Skeletal muscle tissue (tissue), 4 donors: ENCODE data around the gene DSCAM. TPM values are rescaled to one million over a fixed set of nuclear protein-coding genes. Genes with fewer than 3 reads are reported as not detected.

ENCODE experiments used
- H3K27ac ChIP-seq: one replicate; pipeline ENCODE4 v1.7.0; 2013; ENCODE audit warnings: mild to moderate bottlenecking, low read depth, low read length, inconsistent platforms
- H3K27me3 ChIP-seq, 3 donors: one replicate each; pipeline ENCODE4 v1.7.0; 2013; ENCODE audit warnings: low read length in 3 of 3; ENCODE audit not compliant: control insufficient read depth in 3 of 3, insufficient read depth in 3 of 3
- H3K36me3 ChIP-seq, 3 donors: one replicate each; pipeline ENCODE4 v1.7.0; 2013; ENCODE audit warnings: low read length in 3 of 3; ENCODE audit not compliant: control insufficient read depth in 3 of 3, insufficient read depth in 3 of 3
- H3K4me1 ChIP-seq, 3 donors: one replicate each; pipeline ENCODE4 v1.7.0; 2013; ENCODE audit warnings: low read length in 3 of 3, mild to moderate bottlenecking in 3 of 3; ENCODE audit not compliant: control insufficient read depth in 3 of 3, insufficient read depth in 3 of 3
- H3K4me3 ChIP-seq, 3 donors: one replicate each; pipeline ENCODE4 v1.7.0; 2013; ENCODE audit warnings: low read length in 3 of 3
- H3K9ac ChIP-seq, 3 donors: one replicate each; pipeline ENCODE4 v1.7.0; 2013; ENCODE audit warnings: low read length in 3 of 3, mild to moderate bottlenecking in 3 of 3, moderate library complexity in 2 of 3, low read depth in 1 of 3
- H3K9me3 ChIP-seq, 3 donors: one replicate each; pipeline ENCODE4 v1.7.0; 2013; ENCODE audit warnings: low read length in 3 of 3; ENCODE audit not compliant: control insufficient read depth in 3 of 3
- total RNA-seq: library from RNA; depleted of rRNA; stranded (reverse); fragments of >200 nt; gene quantifications from one replicate; pipeline ENCODE4 v1.2.3, GENCODE V29; 2014
- donor health status: Osteomylitis.

The DSCAM gene
- total RNA-seq, 1 donor from 2014 or later, result 0.52 TPM

- Histone ChIP-seq H3K9me3 (no peaks in the 10 kb centered on the region), H3K4me3 (no peak overlapping the region), H3K27ac (no peak overlapping the region), H3K36me3 (no peaks in the 10 kb centered on the region), H3K9ac (no peak overlapping the region), H3K4me1 (no peaks in the 10 kb centered on the region), H3K27me3 (peaks cover 14 to 33% (median 16%) of the 10 kb centered on the region in 3 donors)
Observed at GRCh38 chr21:40840401-40841125, 6.4 kb downstream of the DSCAM start.

- H3K9ac ChIP-seq, result no peak overlapping the region
- H3K36me3 ChIP-seq, result no peaks in the 10 kb centered on the region
- peaks cover 4 to 23% (median 8%) of the 10 kb centered on the region in 3 donors for H3K27me3 ChIP-seq
- no peak overlapping the region for H3K4me3 ChIP-seq
- no peaks in the 10 kb centered on the region for H3K9me3 ChIP-seq
- H3K27ac ChIP-seq, result no peak overlapping the region
- H3K4me1 ChIP-seq, result no peaks in the 10 kb centered on the region
Observed at GRCh38 chr21:40839521-40839920, 7.4 kb downstream of the DSCAM start.

GRCh38 chr21:40837456-40837855, 9.5 kb downstream of the DSCAM start:
- no peak overlapping the region for H3K9ac ChIP-seq
- H3K36me3 ChIP-seq, result no peaks in the 10 kb centered on the region
- no peak overlapping the region for H3K4me3 ChIP-seq
- peaks cover 4 to 23% (median 8%) of the 10 kb centered on the region in 3 donors for H3K27me3 ChIP-seq
- no peaks in the 10 kb centered on the region for H3K4me1 ChIP-seq
- no peaks in the 10 kb centered on the region for H3K9me3 ChIP-seq
- H3K27ac ChIP-seq, result no peak overlapping the region

GRCh38 chr21:40835184-40835694, 11.7 kb downstream of the DSCAM start:
- Histone ChIP-seq H3K27me3 (peaks cover 0 to 4% (median 0%) of the 10 kb centered on the region in 3 donors), H3K9ac (no peak overlapping the region), H3K4me1 (no peaks in the 10 kb centered on the region)

GRCh38 chr21:40833184-40833583, 13.8 kb downstream of the DSCAM start:
- H3K27ac ChIP-seq, result no peak overlapping the region
- H3K4me3 ChIP-seq, result no peak overlapping the region
- no peaks in the 10 kb centered on the region for H3K27me3 ChIP-seq
- H3K36me3 ChIP-seq, result no peaks in the 10 kb centered on the region
- H3K4me1 ChIP-seq, result no peaks in the 10 kb centered on the region
- no peaks in the 10 kb centered on the region for H3K9me3 ChIP-seq
- no peak overlapping the region for H3K9ac ChIP-seq

More at GRCh38 chr21:40835184-40835694, 11.7 kb downstream of the DSCAM start:
- no peaks in the 10 kb centered on the region for H3K9me3 ChIP-seq
- H3K36me3 ChIP-seq, result no peaks in the 10 kb centered on the region
- no peak overlapping the region for H3K27ac ChIP-seq
- no peak overlapping the region for H3K4me3 ChIP-seq

- no peaks in the 10 kb centered on the region for H3K36me3 ChIP-seq
- H3K9ac ChIP-seq, result no peak overlapping the region
- H3K27me3 ChIP-seq, result no peaks in the 10 kb centered on the region
Observed at GRCh38 chr21:40832316-40832715, 14.6 kb downstream of the DSCAM start.

GRCh38 chr21:40830836-40831235, 16.1 kb downstream of the DSCAM start:
- H3K4me3 ChIP-seq, result no peak overlapping the region
- H3K9me3 ChIP-seq, result no peaks in the 10 kb centered on the region
- no peaks in the 10 kb centered on the region for H3K36me3 ChIP-seq
- H3K9ac ChIP-seq, result no peak overlapping the region
- H3K4me1 ChIP-seq, result no peaks in the 10 kb centered on the region
- no peak overlapping the region for H3K27ac ChIP-seq
- H3K27me3 ChIP-seq, result no peaks in the 10 kb centered on the region

More at GRCh38 chr21:40832316-40832715, 14.6 kb downstream of the DSCAM start:
- Histone ChIP-seq H3K4me3 (no peak overlapping the region), H3K27ac (no peak overlapping the region), H3K9me3 (no peaks in the 10 kb centered on the region), H3K4me1 (no peaks in the 10 kb centered on the region)

GRCh38 chr21:40829791-40830190, 17.2 kb downstream of the DSCAM start:
- H3K4me1 ChIP-seq, result no peaks in the 10 kb centered on the region
- H3K9ac ChIP-seq, result no peak overlapping the region
- no peaks in the 10 kb centered on the region for H3K36me3 ChIP-seq
- H3K27ac ChIP-seq, result no peak overlapping the region
- H3K9me3 ChIP-seq, result no peaks in the 10 kb centered on the region
- H3K4me3 ChIP-seq, result no peak overlapping the region
- H3K27me3 ChIP-seq, result no peaks in the 10 kb centered on the region

GRCh38 chr21:40829308-40829707, 17.6 kb downstream of the DSCAM start:
- no peak overlapping the region for H3K4me3 ChIP-seq
- no peaks in the 10 kb centered on the region for H3K27me3 ChIP-seq

GRCh38 chr21:40827509-40827908, 19.4 kb downstream of the DSCAM start:
- H3K36me3 ChIP-seq, result no peaks in the 10 kb centered on the region
- no peaks in the 10 kb centered on the region for H3K4me1 ChIP-seq
- H3K9ac ChIP-seq, result no peak overlapping the region
- no peak overlapping the region for H3K27ac ChIP-seq
- no peaks in the 10 kb centered on the region for H3K27me3 ChIP-seq
- no peaks in the 10 kb centered on the region for H3K9me3 ChIP-seq
- H3K4me3 ChIP-seq, result no peak overlapping the region

More at GRCh38 chr21:40829308-40829707, 17.6 kb downstream of the DSCAM start:
- no peaks in the 10 kb centered on the region for H3K9me3 ChIP-seq
- no peaks in the 10 kb centered on the region for H3K4me1 ChIP-seq
- H3K27ac ChIP-seq, result no peak overlapping the region
- no peaks in the 10 kb centered on the region for H3K36me3 ChIP-seq
- H3K9ac ChIP-seq, result no peak overlapping the region
